HG03108 (cell line): ENCODE data around the gene CLK3.
"Not testable (repeated sequence)": the region's sequence is repeated elsewhere in the genome, so short reads cannot be mapped to it uniquely, and the experiment has no call there.

Experiments
- ATAC-seq: cut with Tn5 transposase; IDR thresholded peaks from one replicate; pipeline ENCODE4 v1.9.1; 2021; ENCODE audit warnings: moderate library complexity; ENCODE audit not compliant: unreplicated experiment

CLK3 gene

DNA sequence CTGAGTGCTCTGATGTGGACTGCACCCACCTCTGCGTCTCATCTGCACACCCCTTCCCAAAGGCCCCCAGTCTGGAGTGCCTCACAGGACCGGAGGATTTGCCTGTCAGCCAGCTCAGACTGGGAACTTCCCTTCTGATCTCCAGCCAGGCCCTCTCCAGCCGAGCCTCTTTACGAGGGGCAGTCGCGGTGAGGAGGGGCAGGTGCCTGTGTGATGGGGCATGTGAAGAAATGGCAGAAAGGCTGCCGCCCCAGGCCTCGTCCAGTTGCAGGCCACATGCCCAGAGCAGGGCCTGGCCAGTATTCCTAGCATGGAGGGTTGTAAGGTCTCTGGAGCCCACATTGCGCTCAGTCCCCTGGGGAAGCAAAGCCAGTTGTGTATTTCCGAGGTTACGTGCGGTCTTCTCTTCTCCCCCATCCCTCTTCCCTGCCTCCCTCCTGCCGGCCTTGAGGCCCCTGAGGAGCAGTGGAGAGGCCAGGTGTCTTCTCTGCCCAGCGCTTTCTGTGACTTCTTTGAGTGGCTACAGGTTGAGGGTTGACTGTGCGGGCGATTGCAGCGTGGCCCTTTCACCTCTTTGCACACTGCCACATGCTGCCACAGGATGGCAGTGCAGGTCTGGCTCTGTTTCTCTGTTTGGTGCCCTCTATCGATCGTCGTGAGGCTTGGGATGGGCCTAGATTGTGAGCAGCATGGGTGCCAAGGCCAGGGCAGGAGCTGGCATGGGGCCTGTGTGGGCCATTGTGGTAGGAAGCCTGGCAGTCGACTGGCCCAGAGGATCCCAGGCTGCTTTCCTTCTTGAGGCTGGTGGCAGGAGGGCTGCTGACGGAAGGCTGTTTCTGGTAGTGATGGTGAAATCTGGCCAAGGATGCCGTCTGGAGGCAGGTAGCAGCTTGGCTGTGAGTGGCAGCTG is 5.3 kb downstream of the CLK3 start:
- ATAC-seq = peak; percentile 53

DNA sequence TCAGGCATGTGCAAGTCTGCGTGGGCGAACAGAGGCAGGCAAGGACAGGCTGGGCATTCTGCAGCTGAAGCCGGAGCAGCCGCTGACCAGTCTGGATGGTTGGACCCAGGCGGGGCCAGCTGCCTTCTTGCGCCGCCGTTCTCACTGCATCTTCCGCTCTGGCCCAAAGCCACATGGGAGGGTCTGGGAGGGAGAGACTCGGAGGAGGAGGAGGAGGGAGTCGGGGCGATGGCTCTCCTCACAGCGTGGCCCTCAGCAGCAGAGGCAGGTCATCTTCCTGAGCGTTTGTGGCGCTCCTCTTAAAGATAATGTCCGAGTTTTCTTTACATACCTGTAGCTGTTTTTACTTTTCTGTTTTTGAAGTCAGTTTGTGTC is 5.9 kb downstream of the CLK3 start:
- ATAC-seq = no peak

DNA sequence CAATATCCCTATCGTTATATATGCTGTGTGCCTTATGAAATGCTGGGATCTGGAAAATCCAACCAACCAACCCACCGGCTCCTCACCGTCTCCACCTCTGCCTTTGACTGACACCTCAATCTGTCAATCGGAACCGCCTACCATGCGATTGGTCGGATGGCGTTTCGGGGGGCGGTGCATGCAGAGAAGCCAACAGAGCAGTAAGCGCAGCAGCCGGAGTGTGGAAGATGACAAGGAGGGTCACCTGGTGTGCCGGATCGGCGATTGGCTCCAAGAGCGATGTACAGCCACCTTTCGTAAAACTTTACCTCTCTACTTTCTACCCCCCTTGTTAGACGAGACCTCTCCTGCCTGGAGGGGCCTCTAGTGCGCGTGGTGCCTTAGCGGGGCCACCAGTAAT is 6.3 kb downstream of the CLK3 start:
- ATAC-seq = no peak

DNA sequence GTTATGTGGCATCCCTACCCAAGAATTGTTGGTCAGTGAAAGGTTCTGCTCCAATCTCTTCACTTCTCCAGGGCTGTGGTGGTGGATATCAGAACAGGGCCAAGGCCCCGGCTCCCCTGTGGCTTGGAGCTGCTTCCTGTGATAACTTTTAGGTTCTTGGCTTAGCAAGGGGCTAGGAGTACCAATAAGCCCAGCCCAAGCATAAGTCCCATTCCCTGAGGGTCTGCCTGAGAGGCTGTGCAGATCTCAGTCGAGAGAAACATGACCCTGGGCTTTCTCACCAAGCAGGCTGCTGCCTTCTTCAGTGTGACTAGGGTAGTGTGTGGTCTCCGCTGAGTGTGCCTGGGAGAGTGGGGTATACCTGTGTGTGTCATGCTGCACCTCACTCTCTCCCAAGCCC is 7.1 kb downstream of the CLK3 start:
- no peak for ATAC-seq

DNA sequence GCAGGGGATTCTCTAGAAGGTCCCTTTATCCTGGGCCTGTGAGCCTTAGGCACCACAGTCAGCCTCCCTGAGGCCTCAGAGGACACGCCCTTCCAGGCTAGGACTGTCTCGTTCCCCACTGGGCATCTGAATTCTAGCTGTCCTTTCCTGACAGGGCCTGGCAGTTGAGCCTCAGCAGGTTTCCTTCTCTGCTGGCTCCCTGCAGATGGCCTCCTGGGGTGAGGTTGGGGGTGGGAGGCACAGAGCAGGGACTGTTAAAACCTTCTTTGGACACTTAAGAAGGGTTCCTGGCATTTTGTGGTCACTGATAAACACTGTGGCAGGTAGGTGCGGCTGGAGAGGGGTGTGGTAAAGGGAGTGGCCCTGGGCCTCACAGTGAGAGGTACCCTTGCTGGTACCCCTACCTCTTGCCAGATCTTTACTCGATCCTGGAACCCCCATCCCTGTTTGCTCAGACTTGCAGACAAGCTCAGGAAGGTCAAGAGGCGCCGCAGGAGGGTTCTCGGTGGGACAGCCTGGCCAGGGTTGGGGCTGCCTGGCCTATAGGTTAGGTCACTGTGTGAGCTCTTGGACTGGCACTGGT is 8.5 kb downstream of the CLK3 start:
- no peak for ATAC-seq

DNA sequence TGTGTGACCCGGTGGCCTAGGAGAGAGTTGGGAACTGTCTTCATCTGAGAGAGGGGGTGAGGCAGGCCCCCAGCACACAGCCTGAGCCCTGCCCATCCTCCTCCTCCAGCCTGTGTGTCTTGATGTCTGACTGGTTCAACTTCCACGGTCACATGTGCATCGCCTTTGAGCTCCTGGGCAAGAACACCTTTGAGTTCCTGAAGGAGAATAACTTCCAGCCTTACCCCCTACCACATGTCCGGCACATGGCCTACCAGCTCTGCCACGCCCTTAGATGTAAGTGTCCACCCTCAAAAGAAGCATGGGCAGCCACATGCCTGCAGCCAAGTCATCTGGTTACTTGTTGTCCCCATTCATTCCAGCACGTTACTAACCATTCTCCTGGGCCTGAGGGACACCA is 10.1 kb downstream of the CLK3 start:
- ATAC-seq = no peak

DNA sequence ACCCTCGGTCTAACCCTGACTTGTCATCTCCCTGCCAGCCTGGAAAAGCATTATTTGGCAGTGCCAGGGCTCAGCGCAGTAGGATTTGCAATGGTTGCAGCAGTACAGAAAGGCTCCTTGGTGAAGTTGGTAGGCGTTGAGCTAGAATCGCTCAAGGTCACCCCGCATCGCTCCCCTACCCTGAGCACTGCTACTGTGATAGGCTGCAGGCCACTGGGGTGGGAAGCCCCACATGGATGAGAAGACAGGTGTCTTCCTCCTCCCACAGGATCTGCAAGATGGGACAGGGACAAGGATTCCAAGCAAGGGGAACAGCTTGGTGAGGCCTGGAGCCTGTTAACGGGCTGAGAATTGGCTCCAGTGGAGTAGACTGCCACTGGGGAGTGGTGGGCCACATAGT is 10.7 kb downstream of the CLK3 start:
- no peak for ATAC-seq

DNA sequence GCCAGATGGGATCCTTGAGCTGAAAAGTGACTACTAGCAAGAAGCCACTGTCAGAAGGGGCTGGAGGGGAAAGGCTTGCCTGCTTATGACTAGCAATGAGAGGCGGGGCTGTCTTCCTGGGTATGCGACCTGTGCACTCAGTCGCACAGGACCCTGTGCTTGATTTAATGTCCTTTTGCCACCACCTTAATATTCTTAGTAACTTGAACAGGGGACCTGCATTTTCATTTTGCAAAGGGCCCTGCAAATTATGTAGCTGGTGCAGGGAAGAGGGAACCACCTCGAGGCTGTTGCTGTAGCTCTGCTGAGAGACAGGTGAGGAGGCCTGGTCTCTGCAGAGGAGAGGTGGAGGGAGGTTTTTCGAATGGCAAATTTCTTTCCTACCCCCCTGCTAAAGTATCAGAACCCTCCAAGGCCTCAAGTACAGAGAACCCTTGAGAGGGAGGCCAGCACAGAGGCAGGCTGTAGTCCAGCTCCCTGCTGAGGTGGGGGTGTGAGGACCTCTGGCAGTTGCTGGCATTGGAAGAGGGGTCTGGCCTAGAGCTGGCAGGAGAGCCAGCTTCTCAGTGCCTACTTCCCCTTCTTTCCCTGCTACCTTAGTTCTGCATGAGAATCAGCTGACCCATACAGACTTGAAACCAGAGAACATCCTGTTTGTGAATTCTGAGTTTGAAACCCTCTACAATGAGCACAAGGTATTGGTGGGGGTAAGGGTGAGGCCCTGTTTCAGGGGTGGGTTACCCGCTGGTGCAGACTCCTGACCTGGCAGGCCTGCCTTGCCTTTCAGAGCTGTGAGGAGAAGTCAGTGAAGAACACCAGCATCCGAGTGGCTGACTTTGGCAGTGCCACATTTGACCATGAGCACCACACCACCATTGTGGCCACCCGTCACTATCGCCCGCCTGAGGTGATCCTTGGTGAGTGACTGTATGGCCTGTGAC is 11.4 kb downstream of the CLK3 start:
- peak; percentile 62 for ATAC-seq

DNA sequence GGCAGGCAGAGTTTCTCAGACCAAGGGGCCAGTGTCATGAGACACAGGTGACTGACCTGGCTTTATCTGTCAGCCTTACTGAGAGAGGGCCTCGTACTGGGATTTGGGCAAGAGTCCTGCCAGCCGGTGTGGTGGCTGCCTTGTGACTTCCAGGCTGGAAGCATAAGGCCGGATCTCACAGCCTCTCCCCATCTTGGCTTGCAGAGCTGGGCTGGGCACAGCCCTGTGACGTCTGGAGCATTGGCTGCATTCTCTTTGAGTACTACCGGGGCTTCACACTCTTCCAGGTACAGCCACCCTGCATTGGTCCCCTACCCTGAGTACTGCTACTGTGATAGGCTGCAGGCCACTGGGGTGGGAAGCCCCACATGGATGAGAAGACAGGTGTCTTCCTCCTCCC is 12.1 kb downstream of the CLK3 start:
- ATAC-seq = no peak

DNA sequence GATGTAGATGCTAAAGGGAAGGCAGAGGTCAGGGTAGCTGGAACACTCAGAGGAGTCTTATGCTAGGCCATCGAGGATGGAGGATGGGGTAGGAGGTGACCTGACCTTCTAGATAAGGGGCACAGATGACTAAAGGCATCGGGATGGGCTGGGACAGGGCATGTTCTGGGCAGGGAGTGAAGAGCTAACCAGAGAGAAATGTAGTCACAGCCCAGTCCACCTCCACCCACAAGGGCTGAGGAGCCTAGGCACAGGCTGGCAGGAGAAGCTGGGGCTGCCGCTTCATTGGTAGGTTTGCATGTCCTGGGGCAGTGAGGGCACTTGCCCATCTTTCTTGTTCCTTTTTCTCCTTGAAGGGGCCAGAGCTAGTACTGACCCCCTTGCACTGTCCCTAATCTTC is 12.6 kb downstream of the CLK3 start:
- ATAC-seq = no peak

DNA sequence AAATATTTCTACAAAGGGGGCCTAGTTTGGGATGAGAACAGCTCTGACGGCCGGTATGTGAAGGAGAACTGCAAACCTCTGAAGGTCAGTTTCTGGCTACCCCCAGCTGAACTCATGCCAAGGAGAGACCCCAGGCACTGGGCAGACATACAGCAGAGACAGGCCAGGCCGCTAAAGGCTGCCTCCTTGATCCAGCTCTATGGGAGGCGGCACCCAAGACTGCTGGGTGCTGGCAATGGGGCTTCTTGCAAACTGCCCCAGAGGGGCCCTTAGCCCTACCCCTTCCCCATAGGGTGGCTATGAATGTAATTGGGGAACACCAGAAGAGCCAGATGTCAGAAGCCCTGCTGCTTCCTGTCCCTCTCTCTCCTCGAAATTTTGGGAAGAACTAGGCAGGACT is 13.3 kb downstream of the CLK3 start:
- no peak for ATAC-seq

DNA sequence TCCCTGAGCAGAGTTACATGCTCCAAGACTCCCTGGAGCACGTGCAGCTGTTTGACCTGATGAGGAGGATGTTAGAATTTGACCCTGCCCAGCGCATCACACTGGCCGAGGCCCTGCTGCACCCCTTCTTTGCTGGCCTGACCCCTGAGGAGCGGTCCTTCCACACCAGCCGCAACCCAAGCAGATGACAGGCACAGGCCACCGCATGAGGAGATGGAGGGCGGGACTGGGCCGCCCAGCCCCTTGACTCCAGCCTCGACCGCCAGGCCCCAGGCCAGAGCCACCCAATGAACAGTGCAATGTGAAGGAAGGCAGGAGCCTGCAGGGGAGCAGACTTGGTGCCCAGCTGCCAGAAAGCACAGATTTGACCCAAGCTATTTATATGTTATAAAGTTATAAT is 14.1 kb downstream of the CLK3 start:
- ATAC-seq = not testable (repeated sequence)

DNA sequence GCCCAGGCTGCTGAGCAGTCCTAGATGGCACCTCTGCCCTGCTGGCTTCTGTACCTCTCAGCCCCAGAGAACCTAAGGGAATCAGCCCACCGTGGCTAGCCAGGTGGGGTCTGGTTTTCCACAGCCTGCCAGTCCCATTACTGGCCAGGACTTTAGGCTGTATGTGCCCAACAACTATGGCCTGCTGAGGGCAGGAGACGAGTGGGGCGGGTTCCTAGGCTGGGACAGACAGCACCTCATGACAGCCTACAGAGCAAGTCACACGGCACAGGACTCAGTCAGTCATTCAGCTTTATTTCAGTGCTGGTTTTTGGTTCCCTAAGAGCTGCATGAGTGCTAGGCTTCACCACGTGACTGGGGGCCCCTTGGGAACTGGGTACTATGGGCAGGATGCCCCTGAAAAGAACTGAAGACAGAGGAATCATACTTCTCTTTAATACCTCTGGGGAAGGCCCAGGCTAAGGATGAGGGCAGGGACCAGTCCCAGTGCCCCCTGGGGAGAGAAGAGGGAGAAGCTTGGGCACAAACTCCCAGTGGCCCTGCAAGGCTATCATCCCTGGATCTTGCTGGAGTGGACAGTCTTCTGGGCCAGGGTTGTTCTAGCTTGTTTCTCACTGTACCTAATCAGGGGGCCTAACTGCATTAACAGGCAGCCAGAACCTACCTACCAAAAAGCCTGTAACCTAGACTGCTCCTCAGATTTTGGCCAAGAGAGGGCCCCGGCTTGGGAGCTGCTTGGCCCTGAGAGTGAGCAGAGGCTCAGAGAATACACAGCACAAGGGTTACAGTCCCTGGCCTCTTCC is 14.8 kb downstream of the CLK3 start:
- no peak for ATAC-seq

DNA sequence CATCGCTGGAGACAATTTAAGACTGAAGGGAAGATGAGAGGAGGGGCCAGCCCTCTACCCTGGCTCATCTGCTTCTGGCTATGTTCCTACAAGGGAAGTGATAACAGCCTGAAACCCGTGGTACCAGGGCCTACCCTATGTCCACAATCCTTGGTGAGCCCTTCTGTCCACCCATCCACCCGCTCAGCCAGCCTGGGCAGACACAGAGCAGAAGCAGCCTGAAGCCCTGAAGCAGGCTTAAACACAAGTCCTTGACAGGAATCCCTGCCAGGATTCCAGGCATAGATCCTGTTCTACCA is 15.4 kb downstream of the CLK3 start:
- no peak for ATAC-seq

DNA sequence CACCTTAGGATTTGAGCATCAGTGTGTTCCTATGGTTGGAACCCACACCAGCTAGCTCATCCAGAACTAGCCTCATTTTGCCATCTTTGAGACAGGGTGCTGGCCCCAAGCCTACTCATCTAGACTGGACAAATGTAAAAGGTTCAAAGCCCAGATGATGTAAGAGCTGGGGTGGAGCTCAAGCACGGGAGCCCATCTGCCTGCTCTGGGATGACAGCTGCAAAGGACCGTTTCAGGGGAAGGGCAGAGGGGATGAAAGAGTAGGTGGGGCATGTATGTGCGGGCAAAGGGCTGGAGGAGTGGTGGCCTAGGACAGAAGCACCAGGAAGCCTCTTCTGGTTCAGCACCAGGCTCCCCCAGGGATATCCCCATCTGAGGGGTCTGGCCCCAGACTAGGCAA is 15.8 kb downstream of the CLK3 start:
- no peak for ATAC-seq

DNA sequence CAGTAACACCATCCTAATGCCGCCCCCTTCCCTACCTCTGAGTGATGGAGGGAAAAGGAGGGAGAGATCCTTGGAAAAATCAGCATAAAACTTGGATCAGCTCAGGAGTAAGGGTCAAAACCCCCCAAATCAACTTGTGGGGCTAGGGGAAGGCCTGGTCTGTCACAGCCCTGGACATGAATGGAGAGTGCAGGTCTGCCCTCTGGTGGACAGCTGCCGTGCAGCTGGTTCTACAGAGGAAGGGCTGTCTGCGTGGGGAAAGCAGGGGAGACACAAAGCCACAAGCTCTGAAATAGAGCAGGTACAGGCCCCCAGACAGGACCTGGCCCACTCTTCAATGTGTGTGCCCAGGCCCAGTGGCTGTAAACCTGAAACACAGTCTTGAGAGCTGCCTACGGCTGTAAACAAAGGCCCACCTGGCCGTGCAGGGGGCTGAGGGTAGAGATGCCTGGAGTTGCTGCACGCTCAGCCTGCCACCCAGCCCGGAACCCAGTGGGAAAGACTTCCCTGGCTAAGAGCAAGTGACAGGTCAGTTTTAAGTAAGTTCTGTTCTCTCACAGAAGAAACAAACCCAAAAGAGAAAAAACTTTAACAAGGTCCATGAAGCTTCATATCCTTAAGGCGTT is 16.4 kb downstream of the CLK3 start:
- ATAC-seq = no peak

DNA sequence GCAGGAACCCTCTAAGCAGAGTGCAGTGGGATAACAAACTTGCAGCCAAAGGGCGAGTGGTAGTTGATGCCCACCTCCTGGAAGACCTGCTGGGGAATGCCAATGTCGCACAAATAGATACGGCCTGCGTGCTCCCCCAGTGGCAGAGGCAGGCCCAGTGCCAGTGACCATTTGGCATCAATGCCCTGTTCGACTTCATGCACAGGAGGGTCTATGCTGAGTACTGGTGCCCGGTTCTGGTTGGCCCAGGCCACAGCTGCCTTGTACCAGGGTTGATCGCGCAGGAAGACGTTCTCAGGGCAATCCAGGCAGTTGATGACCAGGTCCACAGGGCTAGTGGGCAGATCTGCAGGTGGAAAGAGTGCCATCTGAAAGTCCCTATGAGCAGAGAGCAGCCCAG is 17.0 kb downstream of the CLK3 start:
- ATAC-seq = no peak

DNA sequence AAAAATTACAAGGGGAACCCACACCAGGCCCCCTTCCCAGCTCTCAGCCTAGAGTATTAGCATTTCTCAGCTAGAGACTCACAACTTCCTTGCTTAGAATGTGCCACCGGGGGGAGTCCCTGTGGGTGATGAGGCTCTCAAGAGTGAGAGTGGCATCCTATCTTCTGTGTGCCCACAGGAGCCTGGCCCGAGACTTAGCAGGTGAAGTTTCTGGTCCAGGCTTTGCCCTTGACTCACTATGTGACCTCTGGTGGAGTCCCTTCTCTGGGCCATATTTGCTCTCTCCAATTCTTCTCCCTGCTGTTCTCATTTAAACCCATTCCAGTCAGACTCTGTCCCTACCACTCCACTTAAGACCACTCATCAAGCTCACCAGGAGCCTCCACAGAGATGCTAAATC is 18.1 kb downstream of the CLK3 start:
- ATAC-seq = no peak

DNA sequence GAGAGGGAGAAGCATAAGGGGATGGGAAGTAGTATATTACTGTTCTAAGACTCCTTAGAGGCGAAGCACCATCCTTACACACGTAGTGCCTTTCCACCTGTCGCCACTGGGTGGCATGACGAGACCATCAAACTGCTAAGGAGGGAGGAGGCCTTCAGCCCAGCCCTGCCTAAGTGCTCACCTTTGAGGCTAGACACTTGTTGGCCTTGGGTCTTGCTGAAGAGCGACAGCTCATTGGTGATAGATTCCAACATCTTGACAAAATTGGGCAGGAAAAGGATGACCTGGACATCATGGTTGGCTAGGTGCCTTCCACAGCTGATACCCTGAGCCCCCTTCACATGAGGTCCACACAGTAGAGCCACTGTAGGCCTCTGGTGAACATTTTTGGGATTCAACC is 19.6 kb downstream of the CLK3 start:
- no peak for ATAC-seq

DNA sequence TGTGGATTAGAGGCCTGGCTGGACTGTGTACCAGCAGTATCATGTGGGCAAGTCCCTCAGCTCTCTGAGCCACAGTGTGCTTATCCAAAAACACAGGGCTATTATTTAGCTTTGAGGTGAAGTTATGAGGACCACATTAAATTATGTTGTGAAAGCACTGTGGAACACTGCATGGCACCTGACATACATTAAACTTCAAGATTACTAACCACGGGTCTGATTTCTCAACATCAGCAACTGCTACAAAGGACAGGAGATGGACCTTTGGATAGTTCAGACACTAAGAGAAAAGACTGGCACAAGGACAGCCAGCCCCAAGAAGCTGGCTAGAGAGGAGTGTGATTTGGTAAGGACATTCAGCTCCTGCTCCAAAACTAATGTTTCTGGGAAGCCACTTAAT is 21.3 kb downstream of the CLK3 start:
- ATAC-seq = no peak

DNA sequence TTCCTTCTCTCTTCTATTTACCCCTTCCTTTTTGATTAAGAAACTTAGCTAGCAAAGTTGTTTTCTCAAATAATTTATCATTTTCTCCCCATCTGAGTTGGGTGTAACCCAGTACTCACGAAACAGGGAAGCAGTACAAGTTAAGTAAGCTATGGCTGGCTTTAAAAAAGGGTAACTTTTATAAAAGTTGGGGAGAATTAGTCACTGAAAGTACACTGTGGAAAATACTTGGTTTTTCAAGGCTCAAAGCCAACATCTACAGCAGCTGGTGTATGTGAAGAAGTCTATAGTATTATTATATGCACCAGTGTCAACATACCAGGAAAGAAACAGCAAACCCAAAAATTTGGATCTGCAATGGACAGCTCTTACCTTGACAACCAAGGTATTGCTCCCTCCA is 25.5 kb downstream of the CLK3 start:
- no peak for ATAC-seq
